Endothelial cell (in vitro differentiated cells): ENCODE measurements around the gene ARHGAP6. TPM values are rescaled to one million over a fixed set of nuclear protein-coding genes. Genes with fewer than 3 reads are reported as not detected.

Experiments
- DNase-seq: peaks from one replicate; pipeline ENCODE4 v3.0.0; 2021; ENCODE audit warnings: low spot score
- H3K27ac Mint-ChIP-seq: one replicate; pipeline ENCODE4 v1.8.0; 2021; ENCODE audit warnings: mixed read lengths, inconsistent platforms; ENCODE audit not compliant: unreplicated experiment
- H3K27me3 Mint-ChIP-seq: one replicate; pipeline ENCODE4 v1.8.0; 2021; ENCODE audit warnings: mild to moderate bottlenecking, moderate library complexity, mixed read lengths, inconsistent platforms; ENCODE audit not compliant: unreplicated experiment
- H3K36me3 Mint-ChIP-seq: one replicate; pipeline ENCODE4 v1.8.0; 2021; ENCODE audit warnings: mild to moderate bottlenecking, low read depth, mixed read lengths, inconsistent platforms; ENCODE audit not compliant: unreplicated experiment
- H3K4me1 Mint-ChIP-seq: one replicate; pipeline ENCODE4 v1.8.0; 2021; ENCODE audit warnings: mild to moderate bottlenecking, mixed read lengths, inconsistent platforms; ENCODE audit not compliant: unreplicated experiment
- H3K4me3 Mint-ChIP-seq: one replicate; pipeline ENCODE4 v1.8.0; 2021; ENCODE audit warnings: mild to moderate bottlenecking, mixed read lengths, inconsistent platforms; ENCODE audit not compliant: unreplicated experiment
- H3K9me3 Mint-ChIP-seq: one replicate; pipeline ENCODE4 v1.8.0; 2021; ENCODE audit warnings: mixed read lengths, inconsistent platforms; ENCODE audit not compliant: unreplicated experiment
- total RNA-seq: library from RNA; stranded (reverse); fragmentation: NEBNext Ultra II Directional; extraction: Animal tissue kit (Norgen Biotek cat#: 25700); gene quantifications from one replicate; pipeline ENCODE4 v1.2.1, GENCODE V29; 2021; ENCODE audit not compliant: unreplicated experiment
- TF ChIP-seq, protein P1 (sequence below): fragments of 200-600 bp; sonication (generic); IDR thresholded peaks from one replicate; pipeline ENCODE4 v1.5.0; 2021; ENCODE audit warnings: antibody characterized with exemption; ENCODE audit not compliant: unreplicated experiment

The ARHGAP6 gene
- total RNA-seq, 1 donor from 2014 or later, result 4.1 TPM

DNA sequence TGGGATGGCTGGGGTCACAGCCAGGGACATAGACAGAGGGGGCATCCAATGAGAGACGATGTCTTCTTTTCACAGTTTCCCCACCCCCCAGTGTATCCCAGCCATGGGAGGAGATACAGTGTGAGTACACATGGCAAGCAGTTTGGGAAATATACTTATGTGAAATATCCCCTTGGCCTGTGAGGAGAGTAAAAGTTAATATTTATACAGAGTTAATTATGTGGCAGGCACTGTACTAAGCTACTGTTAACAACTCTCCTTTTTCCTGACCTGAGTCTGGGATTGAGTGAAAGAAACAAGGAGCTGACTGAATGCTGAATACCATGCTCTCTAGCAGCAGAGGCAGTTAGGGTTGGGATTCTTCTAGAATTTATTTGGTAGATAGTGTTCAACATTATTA lies 519.3 kb downstream of the ARHGAP6 start:
- no peaks in the 10 kb centered on the region for H3K4me1 Mint-ChIP-seq
- TF ChIP-seq, protein P1, sequence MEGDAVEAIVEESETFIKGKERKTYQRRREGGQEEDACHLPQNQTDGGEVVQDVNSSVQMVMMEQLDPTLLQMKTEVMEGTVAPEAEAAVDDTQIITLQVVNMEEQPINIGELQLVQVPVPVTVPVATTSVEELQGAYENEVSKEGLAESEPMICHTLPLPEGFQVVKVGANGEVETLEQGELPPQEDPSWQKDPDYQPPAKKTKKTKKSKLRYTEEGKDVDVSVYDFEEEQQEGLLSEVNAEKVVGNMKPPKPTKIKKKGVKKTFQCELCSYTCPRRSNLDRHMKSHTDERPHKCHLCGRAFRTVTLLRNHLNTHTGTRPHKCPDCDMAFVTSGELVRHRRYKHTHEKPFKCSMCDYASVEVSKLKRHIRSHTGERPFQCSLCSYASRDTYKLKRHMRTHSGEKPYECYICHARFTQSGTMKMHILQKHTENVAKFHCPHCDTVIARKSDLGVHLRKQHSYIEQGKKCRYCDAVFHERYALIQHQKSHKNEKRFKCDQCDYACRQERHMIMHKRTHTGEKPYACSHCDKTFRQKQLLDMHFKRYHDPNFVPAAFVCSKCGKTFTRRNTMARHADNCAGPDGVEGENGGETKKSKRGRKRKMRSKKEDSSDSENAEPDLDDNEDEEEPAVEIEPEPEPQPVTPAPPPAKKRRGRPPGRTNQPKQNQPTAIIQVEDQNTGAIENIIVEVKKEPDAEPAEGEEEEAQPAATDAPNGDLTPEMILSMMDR, result no peak
- H3K27ac Mint-ChIP-seq, result no peak overlapping the region
- no peaks in the 10 kb centered on the region for H3K36me3 Mint-ChIP-seq
- no peak overlapping the region for H3K4me3 Mint-ChIP-seq
- DNase-seq, result no peak
- H3K27me3 Mint-ChIP-seq, result no peaks in the 10 kb centered on the region
- H3K9me3 Mint-ChIP-seq, result no peaks in the 10 kb centered on the region

DNA sequence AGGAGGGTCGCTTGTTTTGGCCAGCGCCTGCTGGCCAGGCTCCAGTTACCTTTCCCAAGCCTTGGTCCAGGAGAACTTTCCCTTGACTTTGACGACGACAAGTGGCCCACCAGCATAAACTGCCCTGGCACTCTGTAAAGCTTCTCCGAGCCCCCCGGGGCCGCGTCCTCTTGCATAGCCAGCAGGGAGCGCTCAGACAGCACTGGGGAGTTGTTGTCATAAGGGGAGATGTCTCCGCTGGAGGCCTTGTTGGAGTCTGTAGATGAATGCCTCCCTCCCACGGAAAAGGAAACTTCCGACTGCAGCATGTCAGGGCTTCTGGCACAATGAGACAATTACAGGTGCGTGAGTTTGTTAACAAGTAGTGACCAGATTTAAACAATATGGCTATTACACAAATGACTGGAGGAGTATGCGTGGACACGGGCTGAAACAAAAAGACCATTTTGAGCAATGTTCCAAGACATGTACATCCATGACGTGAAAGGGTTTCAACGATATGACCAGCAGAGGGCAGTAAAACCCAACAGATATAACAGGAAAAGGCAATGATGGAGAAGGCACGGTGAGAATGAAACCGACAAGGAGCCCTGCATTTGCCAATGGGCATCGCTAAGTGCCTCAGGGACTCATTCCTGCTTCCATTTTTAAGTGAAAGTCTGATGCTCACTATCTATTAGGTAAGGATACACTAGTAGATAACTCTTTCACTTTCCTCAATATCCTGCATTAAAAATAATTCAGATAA lies 521.6 kb downstream of the ARHGAP6 start:
- Mint-ChIP-seq H3K27me3 (no peaks in the 10 kb centered on the region), H3K4me1 (no peaks in the 10 kb centered on the region), H3K27ac (no peak overlapping the region), H3K4me3 (no peak overlapping the region), H3K9me3 (no peaks in the 10 kb centered on the region), H3K36me3 (no peaks in the 10 kb centered on the region)
- TF ChIP-seq, protein P1, result peak; percentile 58
- DNase-seq, result peak; percentile 57

DNA sequence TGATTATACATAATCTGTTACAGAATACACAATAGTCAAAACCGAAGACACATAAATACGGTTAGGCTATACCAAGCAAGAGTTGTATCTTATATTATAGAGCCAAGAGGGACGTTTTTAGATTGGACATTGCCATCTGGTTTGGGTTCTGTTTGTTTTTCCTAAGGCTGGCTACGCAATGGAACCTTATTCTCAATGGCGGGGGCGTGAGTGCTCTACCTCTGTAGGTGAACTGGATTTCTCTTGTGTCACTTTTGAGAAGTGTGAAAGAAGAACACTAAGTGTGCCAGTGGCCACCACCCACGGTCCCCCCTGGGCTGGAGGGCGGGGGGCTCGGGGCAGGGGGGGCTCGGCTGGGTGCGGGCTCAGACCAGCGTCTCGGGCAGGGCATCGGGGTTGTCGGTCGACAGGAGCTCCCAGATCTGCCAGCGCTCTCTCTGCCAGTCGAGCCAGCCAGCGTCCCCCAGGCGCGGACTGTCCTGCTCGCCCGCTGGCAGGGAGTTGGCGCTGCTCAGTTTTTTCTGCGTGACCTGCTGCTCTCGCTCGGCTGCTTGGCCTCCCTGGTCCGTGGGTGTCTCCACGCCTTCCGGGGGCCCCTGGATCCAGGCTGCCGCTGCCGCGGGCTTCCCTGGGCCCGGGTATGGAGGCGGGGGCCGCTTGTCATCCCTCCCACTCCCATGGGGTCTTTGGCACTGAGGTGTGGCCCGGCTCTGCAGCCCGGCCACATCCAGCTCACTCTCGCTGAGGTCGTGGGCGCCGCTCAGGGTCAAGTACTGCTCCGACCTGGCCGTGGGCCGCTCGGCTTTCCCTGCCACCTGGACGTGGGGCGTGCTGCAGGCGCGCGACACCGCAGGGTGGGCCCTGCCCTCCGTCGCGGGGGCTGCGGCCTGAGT lies 527.0 kb downstream of the ARHGAP6 start:
- DNase-seq, result no peak
- Mint-ChIP-seq H3K9me3 (no peaks in the 10 kb centered on the region), H3K36me3 (no peaks in the 10 kb centered on the region), H3K4me3 (no peak overlapping the region), H3K4me1 (peaks cover 2% of the 10 kb centered on the region), H3K27me3 (no peaks in the 10 kb centered on the region), H3K27ac (no peak overlapping the region)
- TF ChIP-seq, protein P1, result no peak

DNA sequence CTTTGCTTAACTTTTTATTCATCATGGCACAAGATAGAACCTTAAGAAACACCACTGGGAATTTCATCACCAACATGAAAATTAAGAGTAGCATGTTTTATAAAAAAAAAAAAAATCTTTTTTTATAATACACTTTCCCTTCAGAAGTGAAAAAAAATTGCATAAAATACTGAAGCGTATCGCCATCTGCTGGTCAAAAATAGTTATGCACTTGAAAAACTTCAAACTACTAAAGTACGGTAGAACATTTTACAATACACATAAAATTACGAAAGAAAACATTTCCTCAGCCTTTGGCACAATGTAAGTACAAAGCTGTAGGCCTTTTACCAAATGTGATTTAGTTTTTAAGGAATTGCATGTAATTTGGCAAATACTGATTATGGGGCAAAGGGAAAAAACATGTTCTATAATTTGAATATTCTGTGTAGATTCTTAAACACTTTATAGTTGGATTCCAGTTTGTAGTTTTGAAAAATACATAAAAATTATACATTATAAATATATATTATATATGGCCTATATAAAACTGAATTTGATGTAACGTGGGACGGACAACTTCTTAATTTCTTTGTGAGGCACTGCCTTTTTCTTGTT lies 528.1 kb downstream of the ARHGAP6 start:
- Mint-ChIP-seq H3K9me3 (no peaks in the 10 kb centered on the region), H3K27ac (no peak overlapping the region), H3K4me1 (peaks cover 2% of the 10 kb centered on the region), H3K4me3 (no peak overlapping the region), H3K36me3 (no peaks in the 10 kb centered on the region), H3K27me3 (no peaks in the 10 kb centered on the region)
- TF ChIP-seq, protein P1, result peak; percentile 73
- DNase-seq, result no peak
